Tibial nerve (tissue), 4 donors: ENCODE measurements around the gene IGSF8. TPM values are rescaled to one million over a fixed set of nuclear protein-coding genes. Genes with fewer than 3 reads are reported as not detected.

Experiments used
- DNase-seq, 2 donors: peaks; one replicate each; pipeline ENCODE4 v3.0.0-alpha.2; 2019; ENCODE audit warnings: low spot score in 2 of 2
- H3K27ac ChIP-seq, 4 donors: fragments of 200-600 bp; sonication (generic) in 3 of 4; one replicate each; pipeline ENCODE4 v1.5.1; 2017 to 2019; ENCODE audit warnings: mild to moderate bottlenecking in 1 of 4
- H3K27me3 ChIP-seq, 2 donors: fragments of 200-600 bp; sonication (generic) in 1 of 2; one replicate each; pipeline versions ENCODE4 v1.5.1 to v1.6.0; 2017 to 2019
- H3K36me3 ChIP-seq, 3 donors: fragments of 200-600 bp; sonication (generic); one replicate each; pipeline ENCODE4 v1.5.1; 2018 to 2019
- H3K4me1 ChIP-seq, 4 donors: fragments of 200-600 bp; sonication (generic) in 3 of 4; one replicate each; pipeline ENCODE4 v1.5.1; 2017 to 2019
- H3K4me3 ChIP-seq, 4 donors: fragments of 200-600 bp; sonication (generic) in 3 of 4; one replicate each; pipeline ENCODE4 v1.5.1; 2017 to 2019; ENCODE audit warnings: mild to moderate bottlenecking in 1 of 4, moderate library complexity in 1 of 4
- H3K9me3 ChIP-seq, 4 donors: fragments of 200-600 bp; sonication (generic) in 3 of 4; one replicate each; pipeline ENCODE4 v1.5.1; 2017 to 2019
- CTCF ChIP-seq, 5 experiments: fragments of 200-600 bp in 3 of 5; fragments of 450-650 bp in 2 of 5; sonication (generic) in 3 of 5; IDR thresholded peaks; one replicate each; pipeline ENCODE4 v1.5.1; 2016 to 2019; ENCODE audit warnings: antibody characterized with exemption in 5 of 5, mild to moderate bottlenecking in 3 of 5, moderate library complexity in 2 of 5
- EP300 ChIP-seq, 2 donors: sonication (generic); formaldehyde crosslinking; IDR thresholded peaks; one replicate each; pipeline ENCODE4 v1.6.1; 2017; ENCODE audit warnings: antibody characterized with exemption in 2 of 2, mild to moderate bottlenecking in 1 of 2
- POLR2A ChIP-seq, 2 donors: fragments of 450-650 bp; IDR thresholded peaks; one replicate each; pipeline ENCODE4 v1.6.1; 2017; ENCODE audit warnings: antibody characterized with exemption in 2 of 2, mild to moderate bottlenecking in 2 of 2, moderate library complexity in 2 of 2
- WGBS, 2 donors: methylation state at CpG; one replicate each; pipeline ENCODE4 v1.1.5; 2018; 5-methylcytosine and 5-hydroxymethylcytosine counted together
- total RNA-seq, 4 donors: library from RNA; depleted of rRNA; stranded (reverse); fragments of >200 nt; gene quantifications; one replicate each; pipeline ENCODE4 v1.1.0, GENCODE V29; 2016

Gene IGSF8
- total RNA-seq, 4 donors from 2014 or later = 42.6 to 73.9 (median 50.7) TPM

GRCh38 chr1:160130486-160130885 is 32.1 kb upstream of the IGSF8 start:
- no peak overlapping the region for H3K4me3 ChIP-seq
- TF ChIP-seq EP300 (IDR thresholded peaks at IDR 0.05) = no peak
- TF ChIP-seq CTCF (IDR thresholded peaks at IDR 0.05) = no peak
- no peak for TF ChIP-seq POLR2A (IDR thresholded peaks at IDR 0.05)
- DNase-seq = no peak
- 78 to 84% methylated on average over 5 of the region's 5 CpGs for WGBS, 2 donors
- peaks cover 0 to 64% (median 16%) of the 10 kb centered on the region in 4 donors for H3K4me1 ChIP-seq
- H3K36me3 ChIP-seq = peaks cover 0 to 79% (median 0%) of the 10 kb centered on the region in 3 donors
- H3K9me3 ChIP-seq = no peaks in the 10 kb centered on the region
- H3K27ac ChIP-seq = peak overlapping the region in 3 of 4 donors; percentile 46 to 81 (median 76)
- no peaks in the 10 kb centered on the region for H3K27me3 ChIP-seq

- peaks cover 0 to 79% (median 0%) of the 10 kb centered on the region in 3 donors for H3K36me3 ChIP-seq
- no peaks in the 10 kb centered on the region for H3K27me3 ChIP-seq
- 86 to 94% methylated on average over 11 of the region's 11 CpGs for WGBS, 2 donors
- TF ChIP-seq CTCF (IDR thresholded peaks at IDR 0.05) (no peak), EP300 (IDR thresholded peaks at IDR 0.05) (no peak), POLR2A (IDR thresholded peaks at IDR 0.05) (no peak)
- H3K27ac ChIP-seq = peak overlapping the region in 3 of 4 donors; percentile 46 to 81 (median 76)
- no peak for DNase-seq
- no peaks in the 10 kb centered on the region for H3K9me3 ChIP-seq
- no peak overlapping the region for H3K4me3 ChIP-seq
- H3K4me1 ChIP-seq = peaks cover 0 to 69% (median 18%) of the 10 kb centered on the region in 4 donors
These were observed 31.5 kb upstream of the IGSF8 start for GRCh38 chr1:160129966-160130365.

- no peak for DNase-seq
- Histone ChIP-seq H3K4me1 (peaks cover 0 to 73% (median 21%) of the 10 kb centered on the region in 4 donors), H3K27me3 (no peaks in the 10 kb centered on the region), H3K36me3 (peaks cover 0 to 79% (median 0%) of the 10 kb centered on the region in 3 donors), H3K27ac (peak overlapping the region in 2 of 4 donors; percentile 76 to 81), H3K4me3 (no peak overlapping the region), H3K9me3 (no peaks in the 10 kb centered on the region)
- WGBS, 2 donors = 82 to 86% methylated on average over 3 of the region's 3 CpGs
- TF ChIP-seq POLR2A (IDR thresholded peaks at IDR 0.05) (no peak), CTCF (IDR thresholded peaks at IDR 0.05) (no peak), EP300 (IDR thresholded peaks at IDR 0.05) (no peak)
These were observed 31.1 kb upstream of the IGSF8 start for GRCh38 chr1:160129558-160129957.

GRCh38 chr1:160129046-160129445 is 30.6 kb upstream of the IGSF8 start:
- no peaks in the 10 kb centered on the region for H3K9me3 ChIP-seq
- peaks cover 0 to 76% (median 0%) of the 10 kb centered on the region in 3 donors for H3K36me3 ChIP-seq
- peak overlapping the region in 2 of 4 donors; percentile 76 to 81 for H3K27ac ChIP-seq
- no peak for DNase-seq
- H3K27me3 ChIP-seq = no peaks in the 10 kb centered on the region
- 89 to 92% methylated on average over 5 of the region's 5 CpGs for WGBS, 2 donors
- TF ChIP-seq EP300 (IDR thresholded peaks at IDR 0.05) (no peak), CTCF (IDR thresholded peaks at IDR 0.05) (no peak), POLR2A (IDR thresholded peaks at IDR 0.05) (no peak)
- peaks cover 0 to 78% (median 26%) of the 10 kb centered on the region in 4 donors for H3K4me1 ChIP-seq
- no peak overlapping the region for H3K4me3 ChIP-seq

DNA sequence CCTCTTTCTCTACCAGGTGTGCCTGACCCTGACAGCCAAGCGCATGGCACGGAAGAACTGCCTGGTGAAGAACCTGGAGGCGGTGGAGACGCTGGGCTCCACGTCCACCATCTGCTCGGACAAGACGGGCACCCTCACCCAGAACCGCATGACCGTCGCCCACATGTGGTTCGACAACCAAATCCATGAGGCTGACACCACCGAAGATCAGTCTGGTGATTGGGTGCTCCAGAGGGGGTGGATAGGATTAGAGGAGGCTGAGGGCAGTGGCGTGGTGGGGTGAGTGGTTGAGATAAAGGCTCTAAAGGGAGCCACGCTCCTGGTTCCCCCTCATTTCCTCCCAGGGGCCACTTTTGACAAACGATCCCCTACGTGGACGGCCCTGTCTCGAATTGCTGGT is 30.2 kb upstream of the IGSF8 start:
- no peak for DNase-seq
- Histone ChIP-seq H3K27me3 (no peaks in the 10 kb centered on the region), H3K4me1 (peaks cover 0 to 82% (median 28%) of the 10 kb centered on the region in 4 donors), H3K9me3 (no peaks in the 10 kb centered on the region), H3K4me3 (no peak overlapping the region), H3K27ac (peak overlapping the region in 2 of 4 donors; percentile 76 to 81), H3K36me3 (peaks cover 0 to 76% (median 0%) of the 10 kb centered on the region in 3 donors)
- TF ChIP-seq POLR2A (IDR thresholded peaks at IDR 0.05) (no peak), EP300 (IDR thresholded peaks at IDR 0.05) (no peak), CTCF (IDR thresholded peaks at IDR 0.05) (no peak)
- WGBS, 2 donors = 90 to 91% methylated on average over 18 of the region's 18 CpGs
